ENCODE data around the gene GINS1.
A peak's percentile ranks its signal among the peaks of the same experiment; 100 is the strongest.

Gene GINS1

GRCh38 chr20:25407311-25408169, at the start of gene GINS1:
Gene GINS1 (plus strand): TSS chr20:25407673. CDS start chr20:25407821, 148 bp downstream.
- DNase-seq (ENCODE audit: low read depth in 2 of 2), result peak; percentile 74 to 75

DNA sequence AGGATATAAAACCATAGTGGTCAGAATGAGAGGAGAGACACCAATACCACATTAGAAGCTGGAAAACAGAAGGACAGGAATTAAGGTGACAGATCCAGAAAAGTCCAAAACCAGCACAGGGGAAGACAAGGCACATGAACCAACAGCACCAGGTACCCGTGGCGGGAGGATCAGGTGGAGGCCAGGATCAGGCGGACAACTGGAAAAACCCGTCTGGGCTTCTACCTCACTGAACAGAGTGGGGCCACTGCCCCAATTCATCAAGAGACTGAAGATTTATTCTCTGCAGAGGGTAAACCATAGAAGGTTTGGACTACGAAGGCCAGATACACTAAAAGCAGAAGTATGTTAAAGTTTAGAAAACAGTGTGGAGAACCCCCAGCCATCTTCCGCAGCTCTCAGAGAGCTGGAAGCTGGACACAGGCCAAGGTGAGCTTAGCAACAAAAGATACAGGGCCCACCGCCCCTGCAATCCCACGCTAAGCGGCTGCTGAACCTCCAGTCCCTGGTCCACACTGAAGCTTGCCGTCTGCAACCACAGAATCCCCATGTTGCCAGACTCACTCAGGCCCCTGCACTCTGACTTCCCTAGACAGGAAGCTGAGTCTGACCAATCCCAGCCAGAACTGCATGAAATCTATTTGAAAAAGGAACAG, 46.7 kb upstream of the GINS1 start:
- no peak for DNase-seq (ENCODE audit: low read depth in 2 of 2)

GRCh38 chr20:25361287-25361683, 46.2 kb upstream of the GINS1 start:
- DNase-seq (ENCODE audit: low read depth in 2 of 2), result no peak

DNA sequence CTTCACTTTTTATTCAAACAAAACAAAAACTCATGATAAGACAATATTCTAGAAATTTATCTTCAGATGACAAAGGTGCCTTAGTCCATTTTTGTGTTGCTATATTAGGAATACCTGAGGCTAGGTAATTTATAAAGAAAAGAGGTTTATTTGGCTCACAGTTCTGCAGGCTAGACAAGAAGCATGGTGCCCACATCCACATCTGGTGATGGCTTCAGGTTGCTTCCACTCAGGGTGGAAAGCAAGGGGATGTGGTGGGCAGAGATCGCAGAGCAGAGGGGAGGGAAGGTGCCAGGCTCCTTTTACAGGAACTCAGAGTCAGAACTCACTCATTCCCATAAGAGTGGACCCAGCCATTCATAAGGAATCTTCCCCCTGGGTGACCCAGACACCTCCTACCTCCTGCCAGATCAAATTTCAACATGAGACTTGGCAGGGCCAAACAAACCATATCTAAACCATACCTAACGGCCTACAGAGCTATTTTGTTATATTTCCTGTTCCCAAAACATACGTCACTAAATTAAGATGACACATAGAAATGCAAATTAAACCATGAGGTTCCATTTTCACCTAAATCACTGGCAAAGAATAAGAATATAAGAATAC, 43.2 kb upstream of the GINS1 start:
- DNase-seq (ENCODE audit: low read depth in 2 of 2), result no peak

DNA sequence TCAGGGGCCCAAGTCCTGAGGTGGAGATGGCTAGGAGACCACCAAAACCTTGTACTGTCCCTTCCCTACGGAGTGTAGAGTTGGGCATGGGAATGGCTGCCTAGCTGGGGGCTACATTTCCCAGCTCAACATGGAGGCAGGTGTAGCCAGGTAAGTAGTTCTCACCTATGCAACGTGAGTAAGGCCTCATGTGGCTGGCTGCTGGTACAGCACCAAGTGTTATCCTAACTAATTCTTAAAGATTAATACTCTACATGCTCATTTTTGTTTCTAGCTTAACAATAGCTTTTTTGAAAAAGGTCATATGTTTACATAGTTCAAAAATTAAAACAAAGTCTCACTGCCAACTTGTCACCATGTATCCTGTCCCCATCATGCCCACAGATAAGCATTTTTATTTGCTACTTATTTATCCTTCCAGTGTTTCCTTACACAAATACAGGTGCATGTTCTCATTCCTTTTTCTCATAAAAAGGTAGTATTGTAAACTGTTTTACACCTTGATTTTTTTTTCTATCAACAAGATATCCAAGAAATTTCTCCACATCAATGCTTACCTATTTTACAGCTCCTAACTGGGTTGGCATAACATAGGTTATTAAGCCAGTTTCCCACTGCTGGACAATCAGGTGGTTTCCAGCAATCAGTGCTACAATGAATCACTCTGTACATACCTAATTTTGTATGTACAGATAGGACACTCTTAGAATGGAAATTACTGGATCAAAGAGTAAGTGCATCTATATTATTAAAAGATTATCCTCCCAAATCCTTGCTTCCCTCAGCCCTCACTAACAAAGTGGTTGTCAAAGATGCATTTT, 42.4 kb upstream of the GINS1 start:
- no peak for DNase-seq (ENCODE audit: low read depth in 2 of 2)

GRCh38 chr20:25368526-25368925, 38.9 kb upstream of the GINS1 start:
- no peak for DNase-seq (ENCODE audit: low read depth in 2 of 2)

GRCh38 chr20:25368976-25369375, 38.5 kb upstream of the GINS1 start:
- no peak for DNase-seq (ENCODE audit: low read depth in 2 of 2)

- DNase-seq (ENCODE audit: low read depth in 2 of 2), result no peak
Measured at GRCh38 chr20:25369529-25369928, 37.9 kb upstream of the GINS1 start.

GRCh38 chr20:25369971-25370370, 37.5 kb upstream of the GINS1 start:
- DNase-seq (ENCODE audit: low read depth in 2 of 2), result no peak

GRCh38 chr20:25372584-25373336, 34.7 kb upstream of the GINS1 start:
- peak; percentile 68 to 71 for DNase-seq (ENCODE audit: low read depth in 2 of 2)

DNA sequence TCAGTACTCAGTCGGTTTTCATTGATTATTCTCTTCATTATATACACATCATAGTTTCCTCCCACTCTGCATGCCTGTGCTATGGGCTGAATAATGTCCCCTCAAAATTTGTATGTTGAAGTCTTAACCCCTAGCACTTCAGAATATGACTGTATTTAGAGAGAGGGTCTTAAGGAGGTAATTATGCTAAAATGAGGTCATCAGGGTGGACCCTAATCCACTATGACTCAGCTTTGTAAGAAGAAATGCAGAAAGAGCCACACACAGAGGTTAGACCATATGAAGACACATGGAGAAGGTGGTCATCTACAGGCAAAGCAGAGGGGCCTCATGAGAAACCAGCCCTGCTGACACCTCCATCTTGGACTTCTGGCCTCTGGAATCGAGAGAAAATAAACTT, 32.6 kb upstream of the GINS1 start:
- DNase-seq (ENCODE audit: low read depth in 2 of 2), result no peak

GRCh38 chr20:25376236-25376635, 31.2 kb upstream of the GINS1 start:
- DNase-seq (ENCODE audit: low read depth in 2 of 2), result no peak

GRCh38 chr20:25376886-25377285, 30.6 kb upstream of the GINS1 start:
- DNase-seq (ENCODE audit: low read depth in 2 of 2), result no peak

DNA sequence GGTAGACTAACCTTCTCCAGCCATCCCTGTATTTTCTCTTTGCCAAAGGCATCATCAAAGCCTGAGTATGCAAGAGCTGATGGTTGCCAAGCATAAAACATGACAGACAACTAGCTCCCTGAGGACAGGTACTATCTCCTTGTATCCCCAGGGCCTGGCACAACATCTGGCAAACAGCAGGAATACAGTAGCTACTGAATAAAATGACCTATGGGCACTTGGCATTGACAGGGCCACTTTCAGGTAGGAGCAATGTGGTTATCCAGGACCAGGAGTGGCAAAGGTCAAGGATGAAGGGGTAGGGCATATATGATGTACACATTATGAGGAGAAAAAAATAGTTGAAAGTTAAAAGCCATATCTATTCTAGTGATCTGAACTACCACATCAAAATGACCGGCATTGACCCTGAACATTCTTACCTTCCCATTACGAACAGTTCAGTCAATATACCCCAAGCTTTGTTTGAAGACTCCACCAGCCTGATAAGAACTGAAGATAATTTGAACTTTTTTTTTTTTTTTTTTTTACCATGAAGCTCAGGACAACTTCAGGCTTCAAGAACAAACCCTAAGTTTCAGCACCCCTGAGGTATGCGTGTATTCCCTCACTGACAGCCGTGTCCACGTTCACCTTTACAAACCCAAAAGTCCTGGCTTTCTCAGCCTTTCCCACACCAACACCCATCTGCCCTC, 29.1 kb upstream of the GINS1 start:
- DNase-seq (ENCODE audit: low read depth in 2 of 2), result no peak

DNA sequence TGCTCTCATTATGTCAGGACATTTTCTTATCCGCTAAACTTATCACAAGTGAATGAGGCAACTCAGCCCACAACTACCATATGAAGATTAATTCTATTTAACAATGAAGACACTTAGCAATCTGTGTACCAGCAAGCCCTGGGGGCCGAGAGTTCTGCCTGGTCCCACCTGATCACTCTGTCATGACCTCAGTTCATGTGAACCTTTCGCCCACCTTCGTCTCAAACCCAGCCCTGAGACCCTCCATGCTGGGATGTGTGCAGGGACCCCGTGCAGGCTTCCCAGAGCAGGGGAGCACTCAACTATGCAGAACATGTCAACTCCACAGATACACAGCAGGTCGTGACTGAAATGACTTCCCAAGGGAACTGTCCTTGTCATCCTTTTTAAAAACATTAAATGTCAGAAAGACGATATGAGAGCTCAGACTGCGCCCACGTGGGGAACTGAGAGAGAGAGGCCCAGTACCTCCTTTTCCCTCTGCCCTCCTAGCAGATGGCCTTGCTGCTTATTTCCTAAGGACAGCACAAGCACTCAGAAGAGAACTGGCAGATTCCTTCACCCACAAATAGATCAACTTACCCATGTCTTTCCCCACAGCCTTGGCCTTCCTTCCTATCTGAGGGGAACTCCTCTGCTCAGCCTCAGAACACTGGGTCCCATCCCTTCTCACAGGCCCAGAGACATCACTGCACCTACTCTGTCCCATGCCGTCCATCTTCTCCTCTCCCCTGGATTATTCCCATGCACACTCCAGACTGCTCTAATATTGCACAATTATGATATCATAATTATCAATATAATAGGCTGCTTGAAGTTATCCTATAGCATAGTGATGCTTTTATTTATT, 28.4 kb upstream of the GINS1 start:
- DNase-seq (ENCODE audit: low read depth in 2 of 2), result no peak

DNA sequence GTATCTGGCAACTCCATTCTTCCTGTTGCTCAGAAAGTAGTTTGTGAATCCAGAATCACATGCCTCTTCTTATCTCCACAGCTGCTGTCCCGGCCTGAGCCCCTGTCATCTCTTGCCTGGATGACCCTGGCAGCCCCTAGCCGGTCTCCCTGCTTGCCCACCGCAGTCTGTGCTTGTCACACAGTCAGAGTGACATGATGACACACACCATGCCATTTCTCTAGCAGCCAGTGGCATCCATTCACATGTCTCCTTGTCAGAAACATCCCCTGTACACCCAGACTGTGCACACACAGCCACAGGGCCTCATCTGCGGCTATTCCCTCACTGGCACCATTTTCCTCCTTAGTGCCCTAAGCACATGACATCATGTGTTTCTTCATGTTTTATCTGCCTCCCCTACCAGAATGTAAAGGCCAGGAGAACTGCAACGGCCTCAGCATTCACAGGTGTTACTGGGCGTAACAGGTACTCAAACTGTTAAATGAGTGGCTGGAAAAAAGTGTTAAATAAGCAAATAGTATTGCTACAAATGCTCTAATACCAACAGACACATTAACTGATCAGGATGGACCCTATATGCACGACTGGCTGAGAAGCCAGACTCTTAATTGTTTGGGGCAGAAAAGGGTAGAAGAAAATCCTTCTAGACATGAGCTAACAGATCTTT, 26.4 kb upstream of the GINS1 start:
- DNase-seq (ENCODE audit: low read depth in 2 of 2), result no peak

DNA sequence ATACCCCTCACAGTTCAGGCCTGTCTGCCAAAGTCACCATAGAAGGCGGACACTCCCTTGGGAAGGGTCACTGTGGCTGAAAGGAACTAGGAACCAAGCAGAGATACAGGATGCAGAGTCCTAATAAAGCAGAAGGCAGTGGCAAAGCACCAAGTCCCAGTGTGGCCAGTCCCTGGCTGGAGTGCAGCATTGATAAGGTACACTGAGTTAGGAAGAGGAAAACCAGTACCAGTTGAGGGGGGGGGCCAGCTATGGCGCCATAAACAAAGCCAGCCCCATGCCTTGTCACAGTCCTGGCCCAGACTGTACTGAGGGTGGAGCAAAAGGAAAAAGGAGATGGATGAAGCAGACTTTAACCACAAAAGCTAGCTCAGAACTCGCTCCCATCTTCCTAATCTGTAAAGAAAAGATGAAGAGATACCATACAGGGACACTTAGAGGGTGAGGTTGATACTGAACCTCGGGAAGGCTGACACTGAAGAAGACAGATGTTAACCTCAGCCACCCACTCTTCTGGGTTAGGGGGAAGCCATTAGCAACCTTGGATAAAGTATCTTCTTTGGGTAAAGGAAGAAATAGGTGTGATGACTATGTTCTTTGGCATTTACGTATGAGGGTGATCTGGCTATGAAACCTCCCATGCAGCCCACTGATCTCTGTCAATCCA, 24.6 kb upstream of the GINS1 start:
- no peak for DNase-seq (ENCODE audit: low read depth in 2 of 2)

GRCh38 chr20:25389401-25389857, 18.0 kb upstream of the GINS1 start:
- no peak for DNase-seq (ENCODE audit: low read depth in 2 of 2)

Measured in fibroblast of skin of left biceps (primary cell).